GM12878 (cell line): ENCODE results near the gene SCNN1B. TPM values are rescaled to one million over a fixed set of nuclear protein-coding genes. Genes with fewer than 3 reads are reported as not detected.

Source experiments
- ATAC-seq: fragments of 200-7000 bp; cut with Tn5 transposase; 3 replicates; pipeline ENCODE4 v1.9.1; 2020; ENCODE audit warnings: mild to moderate bottlenecking, moderate library complexity
- BruUV-seq: library from RNA; stranded (reverse); fragments of 400-500 nt; replicated peaks from 2 replicates; lab custom pipeline; 2021; lab: Mats Ljungman, UMichigan
- CTCF ChIA-PET: fragments of 300-600 bp; sonication (Branson Sonifier 250); formaldehyde crosslinking; extraction: SDS; loops from one replicate; lab custom pipeline; 2021; ENCODE audit warnings: inconsistent platforms; lab: Yijun Ruan, JAX
- POLR2A ChIA-PET: fragments of 350-600 bp; formaldehyde crosslinking; extraction: SDS; loops from one replicate; lab custom pipeline; 2021; ENCODE audit warnings: inconsistent platforms; lab: Charles Lee
- RAD21 ChIA-PET: fragments of 300-600 bp; sonication (Branson Sonifier 250); formaldehyde crosslinking; loops from one replicate; lab custom pipeline; 2023; ENCODE audit warnings: antibody characterized with exemption; ENCODE audit not compliant: unreplicated experiment; lab: Charles Lee
- SMC1A ChIA-PET: fragments of 300-600 bp; sonication (Branson Sonifier 250); formaldehyde crosslinking; loops from one replicate; lab custom pipeline; 2023; ENCODE audit not compliant: unreplicated experiment, uncharacterized antibody; lab: Charles Lee
- DNase-seq: peaks from one replicate; pipeline ENCODE4 v3.0.0-alpha.2; 2011; ENCODE audit warnings: low read depth, low spot score
- FAIRE-seq: peaks from 3 replicates; lab custom pipeline; 2011; peaks lifted over from hg19 to GRCh38; lab: Jason Lieb, UNC
- H2AFZ ChIP-seq: 2 replicates; pipeline ENCODE4 v1.6.0; 2011; ENCODE audit warnings: low read depth, low read length, control low read depth; ENCODE audit not compliant: control insufficient read depth
- H3K27ac ChIP-seq: 2 replicates; pipeline ENCODE4 v1.5.1; 2011; ENCODE audit warnings: control low read depth; ENCODE audit not compliant: control insufficient read depth, insufficient read depth
- H3K27me3 ChIP-seq, 2 experiments: replicated peaks in 1 of 2; 2 replicates each; pipeline versions ENCODE4 v1.6.0 to v1.6.1; 2011; ENCODE audit warnings: low read length in 1 of 2; ENCODE audit not compliant: control insufficient read depth in 2 of 2, insufficient read depth in 2 of 2
- H3K36me3 ChIP-seq, 2 experiments: 2 replicates each; pipeline ENCODE4 v1.5.1; 2011; ENCODE audit warnings: low read length in 1 of 2; ENCODE audit not compliant: control insufficient read depth in 2 of 2, insufficient read depth in 2 of 2
- H3K4me1 ChIP-seq: 2 replicates; pipeline ENCODE4 v1.6.1; 2011; ENCODE audit warnings: mild to moderate bottlenecking, low read length, moderate library complexity, mixed read lengths; ENCODE audit not compliant: control insufficient read depth, insufficient read depth
- H3K4me2 ChIP-seq: 2 replicates; pipeline ENCODE4 v1.6.0; 2011; ENCODE audit warnings: control low read depth; ENCODE audit not compliant: control insufficient read depth, insufficient read depth
- H3K4me3 ChIP-seq: fragments of 200-600 bp; sonication (generic); 2 replicates; pipeline ENCODE4 v1.5.1; 2016
- H3K79me2 ChIP-seq: 2 replicates; pipeline ENCODE4 v1.6.0; 2011; ENCODE audit warnings: low read length; ENCODE audit not compliant: control insufficient read depth, insufficient read depth
- H3K9ac ChIP-seq: 2 replicates; pipeline ENCODE4 v1.8.0; 2011; ENCODE audit warnings: low read length, control low read depth, mixed read lengths; ENCODE audit not compliant: control insufficient read depth, insufficient read depth
- H3K9me3 ChIP-seq: replicated peaks from 3 replicates; pipeline ENCODE4 v1.5.1; 2011; ENCODE audit warnings: mild to moderate bottlenecking, low read length; ENCODE audit not compliant: control insufficient read depth, insufficient read depth
- H4K20me1 ChIP-seq: 2 replicates; pipeline ENCODE4 v1.6.0; 2011; ENCODE audit not compliant: control insufficient read depth, insufficient read depth
- EP300 ChIP-seq, 2 experiments: fragments of 150-350 bp in 1 of 2; IDR thresholded peaks; 2 replicates each; pipeline ENCODE4 v1.6.1; 2011 to 2012; ENCODE audit warnings: low read depth in 2 of 2, low read length in 2 of 2, borderline replicate concordance in 1 of 2, improper control_type of control experiment in 1 of 2, inconsistent platforms in 1 of 2; ENCODE audit not compliant: control insufficient read depth in 1 of 2
- HCFC1 ChIP-seq: fragments of 150-350 bp; IDR thresholded peaks from 2 replicates; pipeline ENCODE4 v1.6.1; 2014; ENCODE audit warnings: low read length
- KAT2A ChIP-seq: conservative IDR thresholded peaks from 2 replicates; pipeline ENCODE4 v1.6.1; 2011; ENCODE audit warnings: low read depth, low read length; ENCODE audit not compliant: control insufficient read depth
- MYC ChIP-seq: IDR thresholded peaks from 2 replicates; pipeline ENCODE4 v1.6.1; 2011; ENCODE audit warnings: mild to moderate bottlenecking, low read length, moderate library complexity, inconsistent platforms; ENCODE audit not compliant: insufficient read depth, insufficient replicate concordance, insufficient read length, severe bottlenecking
- NFXL1 ChIP-seq: fragments of 450-650 bp; IDR thresholded peaks from 2 replicates; pipeline ENCODE4 v1.6.1; 2017; ENCODE audit warnings: antibody characterized with exemption, mild to moderate bottlenecking, borderline replicate concordance
- SMC3 ChIP-seq: IDR thresholded peaks from 2 replicates; pipeline ENCODE4 v1.6.1; 2011; ENCODE audit warnings: low read length, improper control_type of control experiment, borderline replicate concordance
- SUZ12 ChIP-seq: fragments of 200-600 bp; sonication (generic); IDR thresholded peaks from one replicate; pipeline ENCODE4 v1.6.1; 2018; ENCODE audit warnings: antibody characterized with exemption, mild to moderate bottlenecking; ENCODE audit not compliant: unreplicated experiment
- TBL1XR1 ChIP-seq: IDR thresholded peaks from 2 replicates; pipeline ENCODE4 v1.6.1; 2012; ENCODE audit warnings: low read depth, low read length, improper control_type of control experiment
- ZNF622 ChIP-seq: fragments of 450-650 bp; IDR thresholded peaks from 2 replicates; pipeline ENCODE4 v1.6.1; 2017; ENCODE audit warnings: mild to moderate bottlenecking, inconsistent platforms
- ZZZ3 ChIP-seq: IDR thresholded peaks from 2 replicates; pipeline ENCODE4 v1.6.1; 2011; ENCODE audit warnings: low read depth; ENCODE audit not compliant: control insufficient read depth, insufficient read length
- WGBS: methylation state at CpG from one replicate; pipeline ENCODE4 v1.1.6; 2016; ENCODE audit warnings: low lambda C conversion rate; ENCODE audit not compliant: insufficient replicate concordance, insufficient coverage; ENCODE audit errors: missing lambda C conversion rate; 5-methylcytosine and 5-hydroxymethylcytosine counted together
- in situ Hi-C: fragments of 300-500 bp; cut with MboI; formaldehyde crosslinking; loops from 9 replicates; pipeline ENCODE4 v1.14.3; 2018; ENCODE audit warnings: mixed read lengths
- intact Hi-C: fragments of 100-400 bp; cut with micrococcal nuclease; formaldehyde crosslinking; loops from one replicate; pipeline ENCODE4 v1.14.2; 2022; ENCODE audit not compliant: unreplicated experiment
- polyA plus RNA-seq, 11 experiments: library from polyadenylated mRNA; depleted of rRNA in 4 of 11; unstranded in 6 of 11; stranded (reverse) in 5 of 11; fragments of >200 nt; fragmentation: Nextera tagmentation in 4 of 11; fragmentation: Illumina TruSeq in 1 of 11; extraction: Ambion mirVana in 4 of 11; extraction: Trizol in 1 of 11; gene quantifications; 1 replicate in 1 of 11; 2 replicates in 10 of 11; pipeline versions ENCODE4 v1.2.1 to v1.2.3, GENCODE V29; 2011 to 2016; ENCODE audit warnings: inconsistent platforms in 2 of 11, missing spikeins in 2 of 11, low read depth in 1 of 11
- total RNA-seq, 4 experiments: library from RNA; depleted of rRNA in 3 of 4; stranded (reverse); fragments of >200 nt in 3 of 4; fragmentation: Illumina TruSeq in 1 of 4; extraction: Trizol in 1 of 4; gene quantifications; 2 replicates each; pipeline versions ENCODE4 v1.2.1 to v1.2.3, GENCODE V29; 2013 to 2021
- TF ChIP-seq, protein P1 (sequence below): fragments of 450-650 bp; IDR thresholded peaks from 2 replicates; pipeline ENCODE4 v1.6.1; 2016; ENCODE audit warnings: mild to moderate bottlenecking, moderate library complexity, borderline replicate concordance
- TF ChIP-seq, protein P2 (sequence below): fragments of 450-650 bp; conservative IDR thresholded peaks from 2 replicates; pipeline ENCODE4 v1.6.1; 2017; ENCODE audit warnings: mild to moderate bottlenecking, moderate library complexity
- TF ChIP-seq, protein P3 (sequence below): fragments of 450-650 bp; IDR thresholded peaks from 2 replicates; pipeline ENCODE4 v1.6.1; 2017; ENCODE audit warnings: mild to moderate bottlenecking
- TF ChIP-seq, protein P4 (sequence below): IDR thresholded peaks from 2 replicates; pipeline ENCODE4 v1.6.1; 2011; ENCODE audit warnings: borderline replicate concordance, low read depth, mild to moderate bottlenecking, moderate library complexity, mixed read lengths, low read length; ENCODE audit not compliant: insufficient read depth; ENCODE audit errors: extremely low read length

SCNN1B gene
- total and polyA plus RNA-seq, 10 of the 15 experiments (the other 5 are each of a cell fraction or from before 2014, with no cell fraction given): 0.28 to 1.5 (median 0.64) TPM

DNA sequence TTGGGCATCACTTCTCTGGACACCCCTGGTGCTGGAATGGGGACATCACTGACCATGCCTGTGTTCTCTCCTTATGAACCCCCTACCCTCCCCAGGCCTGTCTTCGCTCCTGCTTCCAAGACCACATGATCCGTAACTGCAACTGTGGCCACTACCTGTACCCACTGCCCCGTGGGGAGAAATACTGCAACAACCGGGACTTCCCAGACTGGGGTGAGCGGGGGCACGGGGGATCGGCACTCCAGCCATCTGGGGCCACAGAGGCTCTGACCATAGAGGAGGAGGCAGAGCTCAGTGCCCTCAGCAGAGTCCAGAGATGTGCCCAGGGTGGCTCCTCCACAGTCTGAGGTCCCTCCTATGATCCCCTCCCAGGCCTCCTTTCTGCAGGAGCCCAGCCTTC, 73.5 kb downstream of the SCNN1B start:
- ATAC-seq: peak; percentile 17; the same call in 2 of the 3 replicates
- Histone ChIP-seq H3K36me3 (no peaks in the 10 kb centered on the region), H3K4me1 (no peaks in the 10 kb centered on the region), H3K4me2 (no peak overlapping the region), H3K9me3 (no peaks in the 10 kb centered on the region), H3K9ac (no peak overlapping the region), H3K27me3 (no peaks in the 10 kb centered on the region; a peak in 1 of 4 replicates), H2AFZ (no peak overlapping the region), H3K27ac (no peak overlapping the region), H3K79me2 (no peaks in the 10 kb centered on the region), H3K4me3 (no peak overlapping the region), H4K20me1 (no peaks in the 10 kb centered on the region)
- 34% methylated on average over 7 of the region's 7 CpGs for WGBS
- ChIA-PET POLR2A (interaction anchor here (1.0 kb wide), 1 partner anchor 39 kb away, joined by 3 read pairs; no protein-coding TSS in a partner anchor), SMC1A (interaction anchor here (1.3 kb wide), 1 partner anchor 9 kb away, joined by 6 read pairs; no protein-coding TSS in a partner anchor), CTCF (interaction anchor here (0.9 to 2.5 kb wide), 2 partner anchors 9 to 58 kb away, joined by 3 to 8 read pairs; no protein-coding TSS in a partner anchor), RAD21 (interaction anchor here (1.1 to 1.3 kb wide), 2 partner anchors 10 to 37 kb away, joined by 3 to 4 read pairs; no protein-coding TSS in a partner anchor)
- in situ Hi-C loops (no loop called here), intact Hi-C loops (no loop called here)
- DNase-seq: no peak
- no peak for FAIRE-seq
- BruUV-seq: no TSS peak
- no peak for TF ChIP-seq KAT2A
- TF ChIP-seq ZNF622: no peak
- no peak for TF ChIP-seq TBL1XR1
- no peak for TF ChIP-seq SUZ12
- TF ChIP-seq, protein P1, sequence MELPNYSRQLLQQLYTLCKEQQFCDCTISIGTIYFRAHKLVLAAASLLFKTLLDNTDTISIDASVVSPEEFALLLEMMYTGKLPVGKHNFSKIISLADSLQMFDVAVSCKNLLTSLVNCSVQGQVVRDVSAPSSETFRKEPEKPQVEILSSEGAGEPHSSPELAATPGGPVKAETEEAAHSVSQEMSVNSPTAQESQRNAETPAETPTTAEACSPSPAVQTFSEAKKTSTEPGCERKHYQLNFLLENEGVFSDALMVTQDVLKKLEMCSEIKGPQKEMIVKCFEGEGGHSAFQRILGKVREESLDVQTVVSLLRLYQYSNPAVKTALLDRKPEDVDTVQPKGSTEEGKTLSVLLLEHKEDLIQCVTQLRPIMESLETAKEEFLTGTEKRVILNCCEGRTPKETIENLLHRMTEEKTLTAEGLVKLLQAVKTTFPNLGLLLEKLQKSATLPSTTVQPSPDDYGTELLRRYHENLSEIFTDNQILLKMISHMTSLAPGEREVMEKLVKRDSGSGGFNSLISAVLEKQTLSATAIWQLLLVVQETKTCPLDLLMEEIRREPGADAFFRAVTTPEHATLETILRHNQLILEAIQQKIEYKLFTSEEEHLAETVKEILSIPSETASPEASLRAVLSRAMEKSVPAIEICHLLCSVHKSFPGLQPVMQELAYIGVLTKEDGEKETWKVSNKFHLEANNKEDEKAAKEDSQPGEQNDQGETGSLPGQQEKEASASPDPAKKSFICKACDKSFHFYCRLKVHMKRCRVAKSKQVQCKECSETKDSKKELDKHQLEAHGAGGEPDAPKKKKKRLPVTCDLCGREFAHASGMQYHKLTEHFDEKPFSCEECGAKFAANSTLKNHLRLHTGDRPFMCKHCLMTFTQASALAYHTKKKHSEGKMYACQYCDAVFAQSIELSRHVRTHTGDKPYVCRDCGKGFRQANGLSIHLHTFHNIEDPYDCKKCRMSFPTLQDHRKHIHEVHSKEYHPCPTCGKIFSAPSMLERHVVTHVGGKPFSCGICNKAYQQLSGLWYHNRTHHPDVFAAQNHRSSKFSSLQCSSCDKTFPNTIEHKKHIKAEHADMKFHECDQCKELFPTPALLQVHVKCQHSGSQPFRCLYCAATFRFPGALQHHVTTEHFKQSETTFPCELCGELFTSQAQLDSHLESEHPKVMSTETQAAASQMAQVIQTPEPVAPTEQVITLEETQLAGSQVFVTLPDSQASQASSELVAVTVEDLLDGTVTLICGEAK: no peak
- TF ChIP-seq NFXL1: no peak
- TF ChIP-seq HCFC1: no peak
- TF ChIP-seq, protein P2, sequence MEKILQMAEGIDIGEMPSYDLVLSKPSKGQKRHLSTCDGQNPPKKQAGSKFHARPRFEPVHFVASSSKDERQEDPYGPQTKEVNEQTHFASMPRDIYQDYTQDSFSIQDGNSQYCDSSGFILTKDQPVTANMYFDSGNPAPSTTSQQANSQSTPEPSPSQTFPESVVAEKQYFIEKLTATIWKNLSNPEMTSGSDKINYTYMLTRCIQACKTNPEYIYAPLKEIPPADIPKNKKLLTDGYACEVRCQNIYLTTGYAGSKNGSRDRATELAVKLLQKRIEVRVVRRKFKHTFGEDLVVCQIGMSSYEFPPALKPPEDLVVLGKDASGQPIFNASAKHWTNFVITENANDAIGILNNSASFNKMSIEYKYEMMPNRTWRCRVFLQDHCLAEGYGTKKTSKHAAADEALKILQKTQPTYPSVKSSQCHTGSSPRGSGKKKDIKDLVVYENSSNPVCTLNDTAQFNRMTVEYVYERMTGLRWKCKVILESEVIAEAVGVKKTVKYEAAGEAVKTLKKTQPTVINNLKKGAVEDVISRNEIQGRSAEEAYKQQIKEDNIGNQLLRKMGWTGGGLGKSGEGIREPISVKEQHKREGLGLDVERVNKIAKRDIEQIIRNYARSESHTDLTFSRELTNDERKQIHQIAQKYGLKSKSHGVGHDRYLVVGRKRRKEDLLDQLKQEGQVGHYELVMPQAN: no peak
- TF ChIP-seq, protein P3, sequence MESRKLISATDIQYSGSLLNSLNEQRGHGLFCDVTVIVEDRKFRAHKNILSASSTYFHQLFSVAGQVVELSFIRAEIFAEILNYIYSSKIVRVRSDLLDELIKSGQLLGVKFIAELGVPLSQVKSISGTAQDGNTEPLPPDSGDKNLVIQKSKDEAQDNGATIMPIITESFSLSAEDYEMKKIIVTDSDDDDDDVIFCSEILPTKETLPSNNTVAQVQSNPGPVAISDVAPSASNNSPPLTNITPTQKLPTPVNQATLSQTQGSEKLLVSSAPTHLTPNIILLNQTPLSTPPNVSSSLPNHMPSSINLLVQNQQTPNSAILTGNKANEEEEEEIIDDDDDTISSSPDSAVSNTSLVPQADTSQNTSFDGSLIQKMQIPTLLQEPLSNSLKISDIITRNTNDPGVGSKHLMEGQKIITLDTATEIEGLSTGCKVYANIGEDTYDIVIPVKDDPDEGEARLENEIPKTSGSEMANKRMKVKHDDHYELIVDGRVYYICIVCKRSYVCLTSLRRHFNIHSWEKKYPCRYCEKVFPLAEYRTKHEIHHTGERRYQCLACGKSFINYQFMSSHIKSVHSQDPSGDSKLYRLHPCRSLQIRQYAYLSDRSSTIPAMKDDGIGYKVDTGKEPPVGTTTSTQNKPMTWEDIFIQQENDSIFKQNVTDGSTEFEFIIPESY: no peak
- TF ChIP-seq SMC3: no peak
- TF ChIP-seq MYC: no peak
- TF ChIP-seq EP300 (IDR thresholded peaks at IDR 0.05; ENCODE audit: borderline replicate concordance in 1 of 2, control insufficient read depth in 1 of 2, low read depth in 2 of 2, low read length in 2 of 2): no peak
- no peak for TF ChIP-seq ZZZ3
- TF ChIP-seq, protein P4, sequence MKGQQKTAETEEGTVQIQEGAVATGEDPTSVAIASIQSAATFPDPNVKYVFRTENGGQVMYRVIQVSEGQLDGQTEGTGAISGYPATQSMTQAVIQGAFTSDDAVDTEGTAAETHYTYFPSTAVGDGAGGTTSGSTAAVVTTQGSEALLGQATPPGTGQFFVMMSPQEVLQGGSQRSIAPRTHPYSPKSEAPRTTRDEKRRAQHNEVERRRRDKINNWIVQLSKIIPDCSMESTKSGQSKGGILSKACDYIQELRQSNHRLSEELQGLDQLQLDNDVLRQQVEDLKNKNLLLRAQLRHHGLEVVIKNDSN: no peak
